ENCODE measurements around the gene FNDC3B.

FNDC3B gene

GRCh38 chr3:172187511-172187910, 148.1 kb downstream of the FNDC3B start:
- no peak for DNase-seq (ENCODE audit: low read depth, low spot score)

DNA sequence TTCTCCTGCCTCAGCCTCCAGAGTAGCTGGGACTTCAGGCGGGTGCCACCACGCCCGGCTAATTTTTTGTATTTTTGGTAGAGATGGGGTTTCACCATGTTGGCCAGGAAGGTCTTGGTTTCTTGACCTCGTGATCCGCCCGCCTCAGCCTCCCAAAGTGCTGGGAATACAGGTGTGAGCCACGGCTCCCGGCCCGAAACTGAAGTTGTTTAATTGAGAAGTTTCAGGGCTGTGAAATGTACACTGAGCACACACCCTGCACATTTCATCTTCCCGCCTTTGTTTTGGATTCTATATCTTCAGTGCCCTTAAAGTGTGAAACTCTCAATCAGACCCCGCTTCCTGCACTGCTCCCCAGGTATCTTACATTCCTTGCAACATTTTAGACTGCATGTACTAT, 149.1 kb downstream of the FNDC3B start:
- no peak for DNase-seq (ENCODE audit: low read depth, low spot score)

DNA sequence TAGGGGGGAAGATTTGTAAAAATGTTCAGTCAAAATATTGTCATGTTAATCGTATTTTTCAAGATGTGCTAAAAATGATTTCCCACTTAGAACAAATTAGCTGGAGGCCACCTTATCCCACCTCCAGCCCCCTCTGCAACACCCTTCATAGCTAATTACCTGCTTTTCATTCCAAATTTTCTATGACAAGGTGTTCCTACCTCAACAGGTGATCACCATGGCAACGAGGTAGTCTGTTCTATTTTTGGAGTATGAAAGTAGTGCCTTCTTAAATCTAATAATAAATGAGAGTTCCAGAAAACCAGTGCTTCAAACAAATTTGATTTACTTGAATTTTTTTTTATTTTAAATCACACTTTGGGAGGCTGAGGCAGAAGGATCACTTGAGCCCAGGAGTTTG, 149.8 kb downstream of the FNDC3B start:
- no peak for DNase-seq (ENCODE audit: low read depth, low spot score)

DNA sequence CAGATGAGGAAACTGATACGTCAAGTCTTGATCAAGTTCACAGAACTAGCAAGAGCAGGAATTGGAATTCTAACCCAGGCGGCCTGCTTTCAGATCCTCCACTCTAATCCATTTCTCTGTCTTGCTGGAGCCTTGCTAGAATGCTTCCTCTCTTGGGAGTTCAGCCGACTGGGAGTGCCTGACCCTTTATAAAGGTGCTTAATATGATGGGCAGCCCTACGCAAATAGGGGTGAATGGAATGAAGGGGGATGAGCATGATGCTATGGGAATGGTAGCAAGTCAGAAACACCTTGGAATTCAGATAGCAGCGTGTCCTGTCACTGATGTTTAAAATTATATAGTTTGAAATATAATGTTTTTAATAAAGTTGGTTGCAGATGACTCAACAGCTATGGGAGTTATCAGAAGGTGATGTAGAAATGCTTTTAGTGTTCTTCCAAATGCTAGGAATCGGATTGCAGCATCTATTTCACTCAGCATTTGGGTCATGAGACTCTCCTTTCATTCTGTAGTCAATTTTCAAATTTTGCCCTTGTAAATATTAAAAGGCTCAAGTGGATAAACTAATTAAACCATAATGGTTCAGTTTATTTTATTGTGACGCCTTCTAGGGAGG, 150.7 kb downstream of the FNDC3B start:
- DNase-seq (ENCODE audit: low read depth, low spot score): no peak

DNA sequence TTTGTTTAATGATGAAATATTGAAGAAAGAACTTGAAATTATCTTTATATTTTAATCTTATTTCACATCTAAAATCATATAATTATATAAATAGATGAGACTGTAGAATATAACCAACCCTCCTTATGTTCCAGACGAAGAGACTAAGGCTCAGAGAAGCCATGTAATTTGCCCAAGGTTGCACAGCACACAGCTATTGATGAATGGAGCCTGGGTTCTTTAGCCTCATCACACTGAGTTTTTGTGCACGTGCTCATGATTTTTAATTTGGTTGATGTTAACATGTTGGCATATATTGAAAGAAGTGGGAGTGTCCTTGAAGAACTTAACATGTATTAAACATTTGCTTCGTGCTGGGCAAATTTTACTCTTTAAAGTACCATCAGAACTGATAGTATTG, 151.6 kb downstream of the FNDC3B start:
- DNase-seq (ENCODE audit: low read depth, low spot score): no peak

DNA sequence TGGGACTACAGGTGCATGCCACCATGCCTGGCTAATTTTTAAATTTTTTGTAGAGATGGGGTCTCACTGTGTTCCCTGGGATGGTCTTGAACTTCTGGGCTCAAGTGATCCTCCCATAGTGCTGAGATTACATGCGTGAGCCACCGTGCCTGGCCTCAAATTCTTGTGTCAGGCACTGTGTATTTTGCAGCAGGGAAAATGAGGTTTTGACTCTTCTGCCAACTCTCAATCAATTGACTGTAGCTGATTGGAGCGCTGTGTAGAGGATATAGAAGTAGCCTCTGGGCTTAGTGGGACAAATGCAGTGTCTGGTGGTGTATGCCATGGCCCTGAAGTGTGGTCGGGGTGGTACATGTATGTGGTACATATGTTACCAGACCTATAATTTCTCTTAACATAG, 152.3 kb downstream of the FNDC3B start:
- DNase-seq (ENCODE audit: low read depth, low spot score): no peak

GRCh38 chr3:172192830-172193415, 153.5 kb downstream of the FNDC3B start:
- no peak for DNase-seq (ENCODE audit: low read depth, low spot score)

DNA sequence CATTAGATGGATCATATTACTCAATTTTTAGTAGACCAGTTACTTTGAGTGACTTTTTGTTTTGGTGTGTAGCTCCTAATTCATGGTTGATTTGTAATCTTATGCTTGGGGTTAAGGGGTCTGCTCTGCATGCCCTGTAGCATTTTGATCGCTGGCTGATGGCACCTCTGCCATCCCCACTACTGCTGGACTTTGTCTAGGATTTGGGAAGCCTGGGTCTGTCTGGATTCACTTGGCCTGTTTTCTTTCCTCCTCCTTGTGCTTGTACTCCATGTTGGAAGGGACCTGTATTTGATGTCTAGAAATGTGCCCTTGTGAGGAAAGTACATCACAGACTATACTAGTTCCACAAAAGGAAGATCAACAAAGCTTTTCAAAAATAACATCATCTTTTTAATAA, 154.1 kb downstream of the FNDC3B start:
- DNase-seq (ENCODE audit: low read depth, low spot score): no peak

- DNase-seq (ENCODE audit: low read depth, low spot score): no peak
Observed at GRCh38 chr3:172194702-172195406, 155.5 kb downstream of the FNDC3B start.

GRCh38 chr3:172195407-172195754, 156.0 kb downstream of the FNDC3B start:
- no peak for DNase-seq (ENCODE audit: low read depth, low spot score)

- no peak for DNase-seq (ENCODE audit: low read depth, low spot score)
Observed at GRCh38 chr3:172197344-172197743, 158.0 kb downstream of the FNDC3B start.

DNA sequence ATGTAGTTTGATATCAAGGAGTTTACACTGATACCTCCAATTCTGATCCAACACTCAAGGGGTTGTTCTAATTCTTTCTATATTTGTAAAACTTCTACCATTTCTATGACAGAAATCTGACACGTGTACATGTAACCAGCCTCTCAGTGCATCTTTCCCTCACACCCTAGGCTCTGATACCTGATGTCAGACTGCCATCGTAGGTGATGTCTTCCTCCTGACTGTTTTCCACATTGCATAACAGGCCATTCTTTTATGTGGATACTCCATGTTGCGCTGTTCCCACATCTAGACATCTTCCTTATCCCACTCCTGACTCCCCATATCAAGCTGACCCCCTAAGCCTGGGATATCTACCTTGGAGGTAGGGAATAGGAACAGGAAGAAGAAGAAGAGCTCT, 159.1 kb downstream of the FNDC3B start:
- no peak for DNase-seq (ENCODE audit: low read depth, low spot score)

GRCh38 chr3:172199850-172200369, 160.5 kb downstream of the FNDC3B start:
- no peak for DNase-seq (ENCODE audit: low read depth, low spot score)

GRCh38 chr3:172201136-172201869, 161.9 kb downstream of the FNDC3B start:
- no peak for DNase-seq (ENCODE audit: low read depth, low spot score)

DNA sequence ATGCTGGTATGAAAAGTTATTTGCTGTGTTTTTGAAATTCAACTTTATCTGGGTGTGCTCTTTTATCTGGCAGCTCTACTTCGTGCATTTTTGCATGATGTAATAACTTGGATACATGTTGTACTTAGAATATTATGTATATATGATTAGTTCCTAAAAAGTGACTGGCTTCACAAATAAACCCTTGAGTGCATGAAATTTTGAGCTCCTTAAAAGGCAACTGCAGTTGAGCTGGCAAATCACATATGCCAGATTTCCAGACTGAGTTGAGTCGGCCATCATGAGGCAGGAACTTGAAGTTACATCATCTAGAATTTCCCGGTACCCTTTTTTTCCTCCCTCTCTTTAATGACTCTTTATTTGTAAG, 162.5 kb downstream of the FNDC3B start:
- no peak for DNase-seq (ENCODE audit: low read depth, low spot score)

DNA sequence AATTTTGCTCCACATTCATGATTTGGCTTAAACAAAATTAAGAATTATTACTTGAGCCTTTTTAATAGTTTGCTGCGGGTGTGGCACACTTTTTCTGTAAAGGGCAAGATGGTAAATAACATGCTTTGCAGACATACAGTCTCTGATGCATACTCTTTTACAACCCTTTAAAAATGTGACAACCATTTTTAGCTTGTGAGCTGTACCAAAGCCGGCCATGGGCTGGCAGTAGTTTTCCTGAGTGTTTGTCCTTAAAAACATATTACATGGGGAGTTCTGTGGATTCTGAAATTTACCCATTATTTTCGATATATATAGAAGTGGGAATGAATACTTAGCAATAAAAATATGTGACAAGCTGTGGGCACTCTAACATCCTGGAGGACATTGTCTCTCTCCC, 163.4 kb downstream of the FNDC3B start:
- no peak for DNase-seq (ENCODE audit: low read depth, low spot score)

DNA sequence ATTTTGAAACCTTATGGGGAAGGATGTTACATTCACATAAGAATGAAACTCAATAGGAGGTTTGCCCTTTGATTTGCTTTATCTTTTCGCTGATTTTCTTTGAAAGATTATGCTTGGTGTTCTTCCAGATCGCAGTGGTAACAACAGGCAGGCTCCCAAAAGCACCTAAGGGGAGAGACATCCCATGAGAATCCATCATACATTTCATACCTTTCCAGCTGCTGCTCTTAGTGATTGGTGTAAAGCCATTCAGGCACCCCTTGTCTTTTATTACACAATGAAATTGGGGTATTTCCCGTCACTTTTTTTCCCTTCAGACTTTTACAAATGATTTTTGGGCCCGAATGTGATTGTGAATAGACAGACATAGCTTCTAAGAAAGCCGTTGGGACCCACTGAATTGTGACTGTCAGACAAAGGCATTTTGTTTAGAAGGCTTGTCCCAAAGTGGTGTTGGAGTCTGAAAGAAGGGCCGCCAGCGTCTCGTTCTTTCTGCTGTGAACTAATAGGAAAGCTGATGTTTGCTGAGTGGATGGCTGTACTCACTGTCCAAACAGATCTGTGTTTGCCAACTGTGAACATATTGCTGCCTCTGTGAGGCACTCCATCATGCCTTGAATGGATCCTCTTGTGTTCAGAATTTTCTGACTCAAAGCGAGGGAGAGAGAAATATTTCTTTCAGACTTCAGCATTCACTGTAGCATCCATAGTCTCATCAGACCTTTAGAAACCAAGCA, 164.3 kb downstream of the FNDC3B start:
- DNase-seq (ENCODE audit: low read depth, low spot score): no peak

DNA sequence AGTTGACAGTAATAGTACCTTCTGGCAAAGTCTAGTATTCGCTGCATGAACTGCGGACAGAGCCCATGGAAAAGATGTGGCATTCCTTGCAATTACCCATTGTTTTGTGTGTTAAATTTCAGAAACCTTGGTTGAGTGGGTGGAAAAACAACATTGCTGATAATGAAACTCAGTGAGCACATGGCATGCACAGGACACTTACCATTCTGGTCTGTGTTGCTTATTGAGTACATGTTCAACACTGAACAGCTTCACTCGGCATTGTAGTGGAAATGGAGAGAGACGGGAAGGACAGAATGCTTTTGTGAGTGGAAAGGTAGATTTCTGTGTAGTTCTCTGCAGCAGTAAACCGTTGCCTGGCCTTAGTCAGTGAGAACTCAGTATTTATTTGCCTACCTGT, 165.3 kb downstream of the FNDC3B start:
- DNase-seq (ENCODE audit: low read depth, low spot score): no peak

DNA sequence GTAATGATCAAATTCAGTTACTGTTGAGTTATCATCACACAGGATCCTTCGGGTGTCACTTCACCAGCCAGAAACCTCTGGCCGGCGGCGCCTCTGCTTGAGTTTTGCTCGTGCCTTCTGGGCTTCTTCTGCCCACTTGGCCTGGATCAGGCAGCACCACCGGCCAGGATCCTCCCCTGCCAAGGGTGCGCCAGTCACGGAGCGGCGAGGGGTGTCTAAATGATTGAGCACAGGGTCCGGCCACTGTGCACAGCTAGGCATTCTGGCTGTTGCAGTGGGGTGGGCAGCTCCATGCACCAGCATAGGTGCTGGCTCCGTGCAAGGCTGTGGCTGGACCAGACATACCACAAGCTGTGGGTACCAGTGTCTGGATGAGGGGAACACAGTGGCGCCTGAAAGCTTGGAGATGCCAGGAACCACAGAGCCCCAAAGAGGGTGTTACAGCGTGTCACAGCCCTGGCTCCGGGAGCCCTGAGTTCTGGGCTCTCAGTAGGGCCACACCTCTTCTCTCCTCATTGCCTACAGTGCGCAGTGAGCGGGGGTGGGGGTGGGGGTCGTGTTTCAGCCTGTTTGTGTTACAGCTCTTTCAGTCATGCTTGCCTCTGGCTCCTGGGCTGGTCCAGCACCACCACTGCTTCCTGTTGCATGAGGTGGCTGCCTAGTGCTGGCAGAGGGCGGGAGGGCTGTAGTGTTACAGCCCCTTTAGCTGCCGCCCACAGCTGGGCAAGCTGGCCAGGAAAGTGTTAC, 169.4 kb downstream of the FNDC3B start:
- no peak for DNase-seq (ENCODE audit: low read depth, low spot score)

- DNase-seq (ENCODE audit: low read depth, low spot score): no peak
Observed at GRCh38 chr3:172209333-172210321, 170.2 kb downstream of the FNDC3B start.
